Measurements from ENCODE around the gene KDELR3. TPM values are rescaled to one million over a fixed set of nuclear protein-coding genes. Genes with fewer than 3 reads are reported as not detected.

KDELR3 gene
- total and polyA plus RNA-seq, 10 of the 15 experiments (the other 5 are each of a cell fraction or from before 2014, with no cell fraction given), result 0.15 to 0.98 (median 0.25) TPM; not detected in 1

DNA sequence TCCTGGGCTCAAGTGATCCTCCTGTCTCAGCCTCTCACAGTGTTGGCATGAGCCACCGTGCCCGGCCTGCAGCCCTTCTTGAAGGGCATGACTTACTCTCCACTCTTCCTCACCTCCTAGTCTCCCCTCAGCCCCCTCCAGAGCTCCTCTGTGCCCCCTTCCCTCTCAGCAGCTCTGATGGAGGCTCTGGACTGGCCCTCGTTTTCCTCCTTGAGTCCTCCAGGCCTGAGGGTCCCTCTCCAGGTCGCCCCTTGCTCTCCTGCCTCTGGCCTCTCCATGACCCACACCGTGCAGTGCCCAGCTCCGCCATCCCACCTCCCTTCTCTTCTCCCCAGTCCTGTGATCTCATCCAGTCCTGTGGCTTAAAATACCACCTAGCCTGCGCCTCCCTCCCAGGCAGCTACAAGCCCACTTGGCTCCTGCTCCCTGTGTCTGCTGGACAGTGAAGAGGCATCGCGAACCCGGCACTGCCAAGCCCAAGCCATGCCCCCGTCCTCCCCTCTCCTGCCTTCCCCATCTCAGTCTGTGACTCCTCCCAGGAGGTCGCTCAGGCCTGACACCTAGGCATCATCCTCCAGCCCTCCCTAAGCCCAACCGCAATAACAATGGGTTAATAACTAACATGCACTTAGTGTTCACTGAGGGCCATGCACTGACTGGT is 24.8 kb upstream of the KDELR3 start:
- ATAC-seq, result no peak
- intact Hi-C loops (cut with micrococcal nuclease; ENCODE audit: unreplicated experiment), result no loop called here
- H3K9ac ChIP-seq (ENCODE audit: control insufficient read depth, insufficient read depth, low read length), result no peak overlapping the region
- ChIA-PET CTCF (no interaction called here), RAD21 (ENCODE audit: unreplicated experiment) (no interaction called here), POLR2A (no interaction called here), SMC1A (ENCODE audit: uncharacterized antibody, unreplicated experiment) (no interaction called here)
- no peak overlapping the region for H3K27ac ChIP-seq (ENCODE audit: control insufficient read depth, insufficient read depth)
- in situ Hi-C loops (cut with MboI), result no loop called here
- H3K4me2 ChIP-seq (ENCODE audit: control insufficient read depth, insufficient read depth), result no peak overlapping the region
- no peaks in the 10 kb centered on the region for H3K4me1 ChIP-seq (ENCODE audit: control insufficient read depth, insufficient read depth, low read length)
- no peaks in the 10 kb centered on the region for H4K20me1 ChIP-seq (ENCODE audit: control insufficient read depth, insufficient read depth)
- peaks cover 0 to 2% of the 10 kb centered on the region in 2 experiments; a peak in 3 of 4 replicates for H3K27me3 ChIP-seq (replicated peaks in 1 of 2; ENCODE audit: control insufficient read depth in 2 of 2, insufficient read depth in 2 of 2, low read length in 1 of 2)
- no peaks in the 10 kb centered on the region for H3K36me3 ChIP-seq (ENCODE audit: control insufficient read depth in 2 of 2, insufficient read depth in 2 of 2, low read length in 1 of 2)
- H3K4me3 ChIP-seq, result no peak overlapping the region
- H3K79me2 ChIP-seq (ENCODE audit: control insufficient read depth, insufficient read depth, low read length), result no peaks in the 10 kb centered on the region
- no peaks in the 10 kb centered on the region for H3K9me3 ChIP-seq (replicated peaks; ENCODE audit: control insufficient read depth, insufficient read depth, low read length)
- TF ChIP-seq TARDBP (IDR thresholded peaks at IDR 0.05; ENCODE audit: borderline replicate concordance) (no peak), SREBF2 (IDR thresholded peaks at IDR 0.05; ENCODE audit: low read length) (no peak), NBN (IDR thresholded peaks at IDR 0.05) (no peak), SREBF1 (IDR thresholded peaks at IDR 0.05; ENCODE audit: low read length) (no peak), HDGF (IDR thresholded peaks at IDR 0.05) (no peak), ATF7 (IDR thresholded peaks at IDR 0.05; ENCODE audit: low read depth) (no peak), CREM (IDR thresholded peaks at IDR 0.05; ENCODE audit: low read depth) (no peak), SUZ12 (IDR thresholded peaks at IDR 0.05; ENCODE audit: unreplicated experiment) (no peak), SPI1 (IDR thresholded peaks at IDR 0.05; ENCODE audit: borderline replicate concordance, insufficient read depth, low read depth, low read length) (no peak)
- TF ChIP-seq, protein P1, sequence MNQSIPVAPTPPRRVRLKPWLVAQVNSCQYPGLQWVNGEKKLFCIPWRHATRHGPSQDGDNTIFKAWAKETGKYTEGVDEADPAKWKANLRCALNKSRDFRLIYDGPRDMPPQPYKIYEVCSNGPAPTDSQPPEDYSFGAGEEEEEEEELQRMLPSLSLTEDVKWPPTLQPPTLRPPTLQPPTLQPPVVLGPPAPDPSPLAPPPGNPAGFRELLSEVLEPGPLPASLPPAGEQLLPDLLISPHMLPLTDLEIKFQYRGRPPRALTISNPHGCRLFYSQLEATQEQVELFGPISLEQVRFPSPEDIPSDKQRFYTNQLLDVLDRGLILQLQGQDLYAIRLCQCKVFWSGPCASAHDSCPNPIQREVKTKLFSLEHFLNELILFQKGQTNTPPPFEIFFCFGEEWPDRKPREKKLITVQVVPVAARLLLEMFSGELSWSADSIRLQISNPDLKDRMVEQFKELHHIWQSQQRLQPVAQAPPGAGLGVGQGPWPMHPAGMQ (IDR thresholded peaks at IDR 0.05; ENCODE audit: borderline replicate concordance), result no peak
- 36% methylated on average over 12 of the region's 13 CpGs for WGBS (ENCODE audit: insufficient coverage, insufficient replicate concordance, low lambda C conversion rate, missing lambda C conversion rate)
- no peak for FAIRE-seq
- no peak for DNase-seq (ENCODE audit: low read depth, low spot score)
- H2AFZ ChIP-seq (ENCODE audit: control insufficient read depth, low read depth, low read length), result no peak overlapping the region
- no TSS peak for BruUV-seq (replicated peaks)
